Testis (tissue), 3 donors: ENCODE results near the gene GALNT12. TPM values are rescaled to one million over a fixed set of nuclear protein-coding genes. Genes with fewer than 3 reads are reported as not detected.
A peak's percentile ranks its signal among the peaks of the same experiment; 100 is the strongest.

ENCODE experiments used
- DNase-seq: peaks from one replicate; pipeline ENCODE4 v3.0.0-alpha.2; 2019
- H3K27ac ChIP-seq, 2 donors: fragments of 200-600 bp; sonication (generic); one replicate each; pipeline ENCODE4 v1.5.1; 2019
- H3K27me3 ChIP-seq: fragments of 200-600 bp; sonication (generic); one replicate; pipeline ENCODE4 v1.5.1; 2019
- H3K36me3 ChIP-seq: fragments of 200-600 bp; sonication (generic); one replicate; pipeline ENCODE4 v1.5.1; 2017; ENCODE audit warnings: low read depth; ENCODE audit errors: missing control alignments
- H3K4me1 ChIP-seq: fragments of 200-600 bp; sonication (generic); one replicate; pipeline ENCODE4 v1.5.1; 2019
- H3K4me3 ChIP-seq, 2 donors: fragments of 200-600 bp; sonication (generic); one replicate each; pipeline ENCODE4 v1.5.1; 2017 to 2019
- H3K9me3 ChIP-seq: fragments of 200-600 bp; sonication (generic); one replicate; pipeline ENCODE4 v1.5.1; 2017
- POLR2A ChIP-seq: fragments of 450-650 bp; IDR thresholded peaks from one replicate; pipeline ENCODE4 v1.6.1; 2017; ENCODE audit warnings: antibody characterized with exemption, mild to moderate bottlenecking, moderate library complexity
- WGBS, 2 donors: methylation state at CpG; one replicate each; pipeline ENCODE4 v1.1.5; 2018; 5-methylcytosine and 5-hydroxymethylcytosine counted together
- intact Hi-C: fragments of 100-400 bp; cut with DNase I; formaldehyde crosslinking; loops from one replicate; pipeline ENCODE4 v1.15.1; 2023; ENCODE audit warnings: low total_unique reads
- polyA plus RNA-seq: library from polyadenylated mRNA; stranded (reverse); fragments of 350-450 nt; fragmentation: Illumina TruSeq; extraction: RNeasy Lipid Tissue Mini Kit (QIAGEN cat#74804); gene quantifications from one replicate; pipeline ENCODE4 v1.2.3, GENCODE V29; 2014; ENCODE audit warnings: low read depth, low replicate concordance; ENCODE audit not compliant: insufficient read depth
- total RNA-seq, 2 donors: library from RNA; depleted of rRNA; stranded (reverse); fragments of >200 nt; gene quantifications; one replicate each; pipeline ENCODE4 v1.2.3, GENCODE V29; 2016
- TF ChIP-seq, protein P1 (sequence below), 3 experiments: fragments of 450-650 bp in 2 of 3; fragments of 200-600 bp in 1 of 3; sonication (generic) in 1 of 3; IDR thresholded peaks; one replicate each; pipeline ENCODE4 v1.5.1; 2016 to 2019; ENCODE audit warnings: antibody characterized with exemption in 3 of 3, mild to moderate bottlenecking in 2 of 3, moderate library complexity in 1 of 3

The GALNT12 gene
- total and polyA plus RNA-seq, 3 donors from 2014 or later: 6.9 to 8.0 (median 7.5) TPM

DNA sequence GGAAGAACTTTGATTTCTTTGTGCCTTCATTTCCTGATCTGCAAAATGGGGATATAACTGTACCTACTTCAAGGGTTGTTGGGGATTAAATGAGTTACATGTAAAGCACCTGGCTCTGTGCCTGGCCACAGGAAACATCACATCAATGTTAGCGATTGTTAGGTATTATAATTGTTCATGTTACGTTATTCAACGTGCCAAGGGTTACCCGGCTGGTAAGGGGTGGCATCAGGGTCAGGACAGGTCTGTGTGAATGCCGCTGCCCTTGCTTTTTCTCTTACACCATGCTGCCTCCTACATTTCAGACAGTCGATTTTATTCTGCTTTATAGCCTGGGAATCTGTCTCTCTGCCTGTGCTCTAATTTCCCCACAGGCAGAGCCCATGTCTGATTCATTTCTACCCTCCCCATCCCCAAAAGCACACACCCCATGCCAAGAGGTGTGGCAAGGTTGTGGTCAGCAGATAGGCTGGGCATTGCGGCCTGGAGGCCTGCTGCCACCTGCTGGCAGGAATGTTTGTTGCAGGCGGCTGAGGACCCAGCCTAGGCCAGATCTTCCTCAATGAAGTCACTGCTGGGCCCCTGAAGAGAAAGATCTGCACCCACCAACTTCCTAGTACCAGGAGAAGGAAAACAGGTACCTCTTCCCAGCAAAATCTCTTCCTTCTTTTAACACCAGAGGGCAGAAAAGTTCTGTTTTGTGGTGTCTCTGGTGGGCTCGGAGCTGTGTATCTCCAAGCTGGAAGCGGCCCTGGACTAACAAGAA lies 16.4 kb upstream of the GALNT12 start:
- peaks cover 11% of the 10 kb centered on the region for H3K4me1 ChIP-seq
- intact Hi-C loops: no loop called here
- no peaks in the 10 kb centered on the region for H3K9me3 ChIP-seq
- no peak overlapping the region for H3K4me3 ChIP-seq
- TF ChIP-seq, protein P1, sequence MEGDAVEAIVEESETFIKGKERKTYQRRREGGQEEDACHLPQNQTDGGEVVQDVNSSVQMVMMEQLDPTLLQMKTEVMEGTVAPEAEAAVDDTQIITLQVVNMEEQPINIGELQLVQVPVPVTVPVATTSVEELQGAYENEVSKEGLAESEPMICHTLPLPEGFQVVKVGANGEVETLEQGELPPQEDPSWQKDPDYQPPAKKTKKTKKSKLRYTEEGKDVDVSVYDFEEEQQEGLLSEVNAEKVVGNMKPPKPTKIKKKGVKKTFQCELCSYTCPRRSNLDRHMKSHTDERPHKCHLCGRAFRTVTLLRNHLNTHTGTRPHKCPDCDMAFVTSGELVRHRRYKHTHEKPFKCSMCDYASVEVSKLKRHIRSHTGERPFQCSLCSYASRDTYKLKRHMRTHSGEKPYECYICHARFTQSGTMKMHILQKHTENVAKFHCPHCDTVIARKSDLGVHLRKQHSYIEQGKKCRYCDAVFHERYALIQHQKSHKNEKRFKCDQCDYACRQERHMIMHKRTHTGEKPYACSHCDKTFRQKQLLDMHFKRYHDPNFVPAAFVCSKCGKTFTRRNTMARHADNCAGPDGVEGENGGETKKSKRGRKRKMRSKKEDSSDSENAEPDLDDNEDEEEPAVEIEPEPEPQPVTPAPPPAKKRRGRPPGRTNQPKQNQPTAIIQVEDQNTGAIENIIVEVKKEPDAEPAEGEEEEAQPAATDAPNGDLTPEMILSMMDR (IDR thresholded peaks at IDR 0.05): peak; percentile 97 to 99 (median 97)
- no peak for TF ChIP-seq POLR2A
- no peaks in the 10 kb centered on the region for H3K27me3 ChIP-seq
- DNase-seq: peak; percentile 81
- H3K27ac ChIP-seq: no peak overlapping the region
- H3K36me3 ChIP-seq: no peaks in the 10 kb centered on the region
- WGBS, 2 donors: 74 to 83% methylated on average over 6 to 10 of the region's 10 CpGs

DNA sequence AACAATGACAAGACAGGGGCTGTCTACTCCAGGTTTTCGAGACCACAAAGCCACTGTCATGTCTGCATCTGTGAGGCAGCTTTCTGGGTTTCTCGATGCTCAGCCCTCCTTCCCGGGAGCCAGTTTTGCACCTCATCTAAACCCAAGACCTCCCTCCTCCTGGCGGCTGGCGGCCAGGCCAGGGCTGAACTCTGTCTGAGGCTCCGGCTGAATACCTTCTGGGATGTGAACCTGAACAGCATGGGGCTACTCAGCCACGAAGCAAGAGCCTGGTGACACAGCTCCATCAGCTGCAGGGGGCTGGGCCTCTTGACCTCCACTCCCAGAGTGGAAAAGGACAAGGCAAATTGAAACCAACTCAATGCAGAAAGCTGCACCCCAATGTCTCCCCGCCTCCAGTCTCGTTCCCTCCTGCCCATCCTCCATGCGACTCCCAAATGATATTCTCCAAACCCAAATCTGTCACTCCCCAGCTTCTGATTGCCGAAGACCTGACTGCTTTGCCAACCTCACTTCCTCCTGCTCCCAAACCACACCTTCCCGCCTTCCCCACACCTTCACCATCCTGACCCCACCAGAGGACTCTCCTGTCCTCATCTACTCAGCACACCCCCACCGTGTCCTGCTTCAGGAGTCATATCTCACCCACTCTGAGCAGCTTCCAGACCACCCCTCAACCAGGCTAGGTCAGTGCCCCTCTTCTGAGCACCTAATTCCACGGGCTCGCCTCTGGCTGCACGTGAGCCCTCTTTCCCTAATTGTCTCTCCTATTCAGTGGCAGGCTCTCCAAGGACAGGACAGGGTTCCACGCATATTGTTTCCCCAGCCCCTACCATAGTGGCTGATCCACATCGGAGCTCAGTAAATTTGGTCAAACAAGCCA lies 15.6 kb upstream of the GALNT12 start:
- H3K4me1 ChIP-seq: peaks cover 11% of the 10 kb centered on the region
- no peaks in the 10 kb centered on the region for H3K27me3 ChIP-seq
- intact Hi-C loops: no loop called here
- no peaks in the 10 kb centered on the region for H3K9me3 ChIP-seq
- no peak for DNase-seq
- H3K36me3 ChIP-seq: no peaks in the 10 kb centered on the region
- 87 to 92% methylated on average over 18 of the region's 18 CpGs for WGBS, 2 donors
- H3K27ac ChIP-seq: no peak overlapping the region
- TF ChIP-seq, protein P1 (IDR thresholded peaks at IDR 0.05): no peak
- no peak for TF ChIP-seq POLR2A
- no peak overlapping the region for H3K4me3 ChIP-seq

- WGBS, 2 donors: 93 to 98% methylated on average over 2 of the region's 2 CpGs
- TF ChIP-seq, protein P1 (IDR thresholded peaks at IDR 0.05): no peak
- TF ChIP-seq POLR2A: no peak
- Histone ChIP-seq H3K9me3 (no peaks in the 10 kb centered on the region), H3K4me3 (no peak overlapping the region), H3K27ac (no peak overlapping the region), H3K36me3 (no peaks in the 10 kb centered on the region), H3K4me1 (peaks cover 11% of the 10 kb centered on the region), H3K27me3 (no peaks in the 10 kb centered on the region)
- peak; percentile 6 for DNase-seq
- intact Hi-C loops: no loop called here
Observed at GRCh38 chr9:98793031-98793430, 14.4 kb upstream of the GALNT12 start.

DNA sequence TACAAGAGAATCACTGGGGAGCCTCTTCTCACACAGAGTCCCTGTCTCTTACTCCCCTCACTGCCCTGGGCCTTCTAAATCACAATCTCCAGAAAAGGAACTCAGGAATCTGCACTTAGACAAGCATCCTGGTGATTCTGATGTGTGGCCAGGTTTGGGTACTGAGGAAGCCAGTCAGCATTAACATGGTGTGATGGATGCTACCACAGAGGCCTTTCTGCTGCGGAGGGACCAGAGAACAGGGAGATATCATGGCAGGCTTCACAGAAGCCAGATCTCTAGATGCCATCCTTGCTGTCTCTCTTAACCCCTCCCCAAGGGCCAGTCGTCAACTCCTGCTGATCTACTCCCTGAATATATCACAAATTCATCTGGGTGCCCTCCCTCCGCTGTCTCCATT lies 12.7 kb upstream of the GALNT12 start:
- TF ChIP-seq POLR2A: no peak
- intact Hi-C loops: no loop called here
- Histone ChIP-seq H3K36me3 (no peaks in the 10 kb centered on the region), H3K4me3 (no peak overlapping the region), H3K9me3 (no peaks in the 10 kb centered on the region), H3K4me1 (peaks cover 11% of the 10 kb centered on the region), H3K27ac (no peak overlapping the region), H3K27me3 (no peaks in the 10 kb centered on the region)
- WGBS, 2 donors: 78 to 95% methylated on average over 3 of the region's 3 CpGs
- no peak for DNase-seq

DNA sequence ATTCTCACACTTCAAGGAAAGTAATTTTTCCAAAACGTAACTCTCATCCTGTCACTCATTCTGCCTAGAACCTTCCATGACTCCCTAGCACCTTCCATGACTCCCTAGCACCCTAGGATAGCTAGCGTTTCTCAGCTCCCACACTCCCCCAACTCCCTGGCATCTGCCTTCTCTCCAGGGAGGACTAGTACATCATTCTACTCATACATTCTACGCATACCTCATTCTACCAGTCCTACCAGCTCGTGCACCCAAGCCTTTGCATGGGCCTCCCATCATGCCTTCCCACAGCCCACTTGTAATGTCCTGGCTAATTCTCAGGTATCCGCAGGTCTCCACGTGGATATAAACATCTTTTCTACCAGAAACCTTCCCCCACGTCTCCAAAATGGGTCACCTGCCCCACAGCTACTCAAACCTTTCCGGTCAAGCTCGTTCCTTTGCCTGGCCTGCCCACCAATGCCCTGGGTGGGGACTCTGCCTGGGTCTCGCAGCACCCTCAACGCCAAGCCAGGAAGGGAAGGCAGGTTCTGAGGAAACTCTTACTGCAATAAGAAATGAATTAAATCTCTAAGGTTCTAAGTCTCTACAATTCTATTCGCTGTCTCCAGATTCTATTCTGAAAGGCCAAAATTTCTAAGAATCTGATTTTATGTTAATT lies 12.0 kb upstream of the GALNT12 start:
- intact Hi-C loops: no loop called here
- H3K27me3 ChIP-seq: no peaks in the 10 kb centered on the region
- 34 to 42% methylated on average over 12 of the region's 12 CpGs for WGBS, 2 donors
- H3K4me3 ChIP-seq: peak overlapping the region; percentile 67 to 70
- no peaks in the 10 kb centered on the region for H3K36me3 ChIP-seq
- no peaks in the 10 kb centered on the region for H3K9me3 ChIP-seq
- peaks cover 11% of the 10 kb centered on the region for H3K4me1 ChIP-seq
- no peak for TF ChIP-seq POLR2A
- TF ChIP-seq, protein P1 (IDR thresholded peaks at IDR 0.05): no peak
- H3K27ac ChIP-seq: no peak overlapping the region
- DNase-seq: peak; percentile 12
